ENCODE results near the gene ARHGAP27.
"Not testable (repeated sequence)": the region's sequence is repeated elsewhere in the genome, so short reads cannot be mapped to it uniquely, and the experiment has no call there.

Gene ARHGAP27

GRCh38 chr17:45451660-45452059, 19.0 kb upstream of the ARHGAP27 start:
- not testable (repeated sequence) for DNase-seq; H3K27me3 Mint-ChIP-seq (ENCODE audit: low read depth, poor library complexity); H3K36me3 Mint-ChIP-seq (ENCODE audit: low read depth); H3K27ac Mint-ChIP-seq; H3K4me3 Mint-ChIP-seq; H3K9me3 Mint-ChIP-seq; H3K4me1 Mint-ChIP-seq

DNA sequence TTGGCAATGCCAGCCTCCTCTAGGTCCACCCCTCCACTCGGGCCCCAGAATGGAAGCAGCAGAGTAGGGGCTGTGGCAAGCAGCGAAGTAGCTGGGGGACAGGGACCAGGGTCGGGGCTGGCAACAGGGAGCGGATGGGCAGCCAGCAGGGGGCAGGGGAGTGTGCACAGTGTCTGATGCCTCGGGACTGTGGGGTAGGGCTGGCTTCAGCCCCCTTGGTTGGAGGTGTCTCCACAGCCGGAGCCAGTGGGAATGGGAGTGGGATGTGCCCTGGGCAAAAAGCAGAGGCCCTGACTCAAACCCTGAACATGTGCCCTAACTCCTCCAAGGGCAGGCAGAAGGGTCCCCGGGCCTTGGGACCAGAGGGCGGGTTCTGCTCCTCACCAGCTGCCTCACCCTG, 18.5 kb upstream of the ARHGAP27 start:
- TF ChIP-seq CTCF (IDR thresholded peaks at IDR 0.05): no peak
- Mint-ChIP-seq H3K27me3 (ENCODE audit: low read depth, poor library complexity) (peaks cover 3% of the 10 kb centered on the region), H3K27ac (no peak overlapping the region), H3K9me3 (no peaks in the 10 kb centered on the region), H3K36me3 (ENCODE audit: low read depth) (peaks cover 4% of the 10 kb centered on the region), H3K4me1 (no peaks in the 10 kb centered on the region), H3K4me3 (no peak overlapping the region)
- no peak for DNase-seq

DNA sequence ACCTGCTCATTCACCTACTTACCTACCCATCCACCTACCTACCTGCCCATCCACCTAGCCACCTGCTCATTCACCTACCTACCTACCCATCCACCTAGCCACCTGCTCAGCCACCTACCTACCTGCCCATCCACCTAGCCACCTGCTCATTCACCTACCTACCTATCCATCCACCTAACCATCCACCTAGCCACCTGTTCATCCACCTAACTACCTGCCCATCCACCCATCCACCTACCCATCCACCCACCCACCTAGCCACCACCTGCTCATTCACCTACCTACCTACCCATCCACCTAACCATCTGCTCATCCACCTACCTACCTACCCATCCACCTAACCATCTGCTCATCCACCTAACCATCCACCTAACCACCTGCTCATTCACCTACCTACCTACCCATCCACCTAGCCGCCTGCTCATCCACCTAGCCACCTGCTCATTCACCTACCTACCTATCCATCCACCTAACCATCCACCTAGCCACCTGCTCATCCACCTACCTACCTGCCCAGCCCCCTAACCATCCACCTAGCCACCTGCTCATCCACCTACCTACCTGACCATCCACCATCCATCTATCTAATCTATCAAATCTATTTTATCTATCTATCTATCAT, 17.1 kb upstream of the ARHGAP27 start:
- H3K27me3 Mint-ChIP-seq (ENCODE audit: low read depth, poor library complexity); H3K27ac Mint-ChIP-seq; H3K4me1 Mint-ChIP-seq; H3K36me3 Mint-ChIP-seq (ENCODE audit: low read depth); H3K4me3 Mint-ChIP-seq; DNase-seq; H3K9me3 Mint-ChIP-seq: not testable (repeated sequence)

GRCh38 chr17:45449260-45449659, 16.6 kb upstream of the ARHGAP27 start:
- DNase-seq; H3K27ac Mint-ChIP-seq; H3K27me3 Mint-ChIP-seq (ENCODE audit: low read depth, poor library complexity); H3K9me3 Mint-ChIP-seq; H3K4me1 Mint-ChIP-seq; H3K36me3 Mint-ChIP-seq (ENCODE audit: low read depth); H3K4me3 Mint-ChIP-seq: not testable (repeated sequence)

DNA sequence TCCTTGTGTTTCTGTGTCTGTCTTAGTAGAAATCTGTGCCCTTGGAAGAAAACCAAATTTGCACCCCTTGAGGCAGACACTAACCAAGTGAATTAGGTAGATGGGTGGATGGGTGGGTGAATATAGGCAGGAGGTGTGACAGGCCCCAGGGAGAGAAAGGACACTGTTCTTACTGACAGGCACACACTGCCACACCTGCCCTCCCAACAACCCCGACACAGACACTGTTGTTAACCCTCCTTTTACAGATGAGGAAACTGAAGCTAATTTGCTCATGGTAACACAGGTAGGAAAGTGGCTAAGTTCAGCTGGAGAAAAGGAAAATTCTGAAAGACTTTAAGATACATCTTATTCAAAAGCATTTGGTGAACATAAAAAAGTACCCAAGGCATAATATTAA, 15.8 kb upstream of the ARHGAP27 start:
- not testable (repeated sequence) for H3K9me3 Mint-ChIP-seq; H3K36me3 Mint-ChIP-seq (ENCODE audit: low read depth); H3K27me3 Mint-ChIP-seq (ENCODE audit: low read depth, poor library complexity); H3K4me1 Mint-ChIP-seq; H3K27ac Mint-ChIP-seq; H3K4me3 Mint-ChIP-seq; DNase-seq

DNA sequence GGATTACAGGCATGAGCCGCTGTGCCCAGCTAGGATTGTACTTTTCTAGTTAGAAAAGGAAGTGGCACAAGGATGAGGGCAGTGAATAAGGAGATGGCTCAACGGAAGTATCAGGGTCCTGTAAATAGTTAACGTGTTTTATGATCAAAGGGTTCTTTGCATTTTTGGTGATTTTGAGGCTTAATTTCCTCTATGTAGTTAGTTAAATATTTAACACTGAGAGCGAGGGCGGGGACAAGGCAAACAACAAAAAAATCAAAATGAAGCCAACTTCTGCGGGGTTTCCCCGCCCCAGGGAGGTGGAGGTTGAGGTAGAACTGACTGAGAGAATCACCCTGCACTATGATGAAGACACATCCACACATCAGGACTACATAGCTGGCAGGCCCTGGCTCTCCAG, 15.4 kb upstream of the ARHGAP27 start:
- not testable (repeated sequence) for H3K4me3 Mint-ChIP-seq; DNase-seq; H3K4me1 Mint-ChIP-seq; H3K9me3 Mint-ChIP-seq; H3K27me3 Mint-ChIP-seq (ENCODE audit: low read depth, poor library complexity); H3K27ac Mint-ChIP-seq; H3K36me3 Mint-ChIP-seq (ENCODE audit: low read depth)

DNA sequence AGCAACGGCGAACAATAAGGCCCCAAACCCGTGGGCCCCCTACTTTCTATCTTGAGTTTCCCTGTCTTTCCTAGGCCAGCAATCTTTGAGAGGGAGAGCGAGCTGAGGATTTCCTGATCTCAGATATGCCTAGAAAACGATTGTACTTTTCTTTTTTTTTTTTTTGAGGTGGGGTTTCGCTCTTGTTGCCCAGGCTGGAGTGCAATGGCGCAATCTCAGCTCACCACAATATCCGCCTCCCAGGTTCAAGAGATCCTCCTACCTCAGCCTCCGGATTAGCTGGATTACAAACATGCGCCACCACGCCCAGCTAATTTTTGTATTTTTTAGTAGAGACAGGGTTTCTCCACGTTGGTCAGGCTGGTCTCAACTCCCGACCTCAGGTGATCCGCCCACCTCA, 15.0 kb upstream of the ARHGAP27 start:
- DNase-seq; H3K4me1 Mint-ChIP-seq; H3K9me3 Mint-ChIP-seq; H3K27me3 Mint-ChIP-seq (ENCODE audit: low read depth, poor library complexity); H3K36me3 Mint-ChIP-seq (ENCODE audit: low read depth); H3K27ac Mint-ChIP-seq; H3K4me3 Mint-ChIP-seq: not testable (repeated sequence)

DNA sequence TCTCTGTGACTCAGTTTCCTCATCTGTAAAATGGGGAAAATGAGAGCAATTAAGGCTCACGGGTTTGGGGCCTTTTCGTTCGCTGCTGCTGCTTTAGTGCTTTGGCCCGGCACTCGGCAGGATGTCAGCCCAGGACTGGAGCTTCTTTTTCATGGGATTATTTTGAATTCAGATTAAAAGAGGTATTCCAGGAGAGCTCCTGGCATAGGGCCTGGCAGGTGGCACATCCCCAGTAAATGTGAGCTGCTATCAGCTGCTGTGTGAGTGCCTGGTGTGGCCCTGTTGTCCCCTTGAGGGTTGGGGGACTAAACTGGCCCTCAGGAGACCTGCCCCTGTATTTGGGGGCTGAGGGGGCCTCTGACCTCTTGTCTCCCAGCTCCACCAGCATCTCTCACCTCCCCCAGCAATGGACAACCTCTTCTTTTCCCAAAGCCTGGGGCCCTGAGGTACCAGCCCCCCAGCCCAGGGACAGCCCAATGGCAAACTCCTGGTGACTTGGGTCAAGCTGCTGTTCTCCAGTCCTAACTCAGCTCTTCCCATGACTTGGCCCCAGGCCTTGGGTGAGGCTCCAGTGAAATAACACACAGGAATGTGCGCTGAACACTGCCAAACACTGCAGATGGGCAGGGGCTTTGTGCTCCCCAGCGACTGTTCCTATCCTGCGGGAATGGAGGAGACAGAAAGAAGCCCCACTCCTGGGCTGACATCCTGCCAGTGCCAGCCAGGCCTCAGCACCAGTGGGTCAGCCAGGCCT, 14.4 kb upstream of the ARHGAP27 start:
- not testable (repeated sequence) for H3K9me3 Mint-ChIP-seq; H3K27me3 Mint-ChIP-seq (ENCODE audit: low read depth, poor library complexity); H3K4me3 Mint-ChIP-seq; H3K27ac Mint-ChIP-seq; H3K36me3 Mint-ChIP-seq (ENCODE audit: low read depth); H3K4me1 Mint-ChIP-seq; DNase-seq

DNA sequence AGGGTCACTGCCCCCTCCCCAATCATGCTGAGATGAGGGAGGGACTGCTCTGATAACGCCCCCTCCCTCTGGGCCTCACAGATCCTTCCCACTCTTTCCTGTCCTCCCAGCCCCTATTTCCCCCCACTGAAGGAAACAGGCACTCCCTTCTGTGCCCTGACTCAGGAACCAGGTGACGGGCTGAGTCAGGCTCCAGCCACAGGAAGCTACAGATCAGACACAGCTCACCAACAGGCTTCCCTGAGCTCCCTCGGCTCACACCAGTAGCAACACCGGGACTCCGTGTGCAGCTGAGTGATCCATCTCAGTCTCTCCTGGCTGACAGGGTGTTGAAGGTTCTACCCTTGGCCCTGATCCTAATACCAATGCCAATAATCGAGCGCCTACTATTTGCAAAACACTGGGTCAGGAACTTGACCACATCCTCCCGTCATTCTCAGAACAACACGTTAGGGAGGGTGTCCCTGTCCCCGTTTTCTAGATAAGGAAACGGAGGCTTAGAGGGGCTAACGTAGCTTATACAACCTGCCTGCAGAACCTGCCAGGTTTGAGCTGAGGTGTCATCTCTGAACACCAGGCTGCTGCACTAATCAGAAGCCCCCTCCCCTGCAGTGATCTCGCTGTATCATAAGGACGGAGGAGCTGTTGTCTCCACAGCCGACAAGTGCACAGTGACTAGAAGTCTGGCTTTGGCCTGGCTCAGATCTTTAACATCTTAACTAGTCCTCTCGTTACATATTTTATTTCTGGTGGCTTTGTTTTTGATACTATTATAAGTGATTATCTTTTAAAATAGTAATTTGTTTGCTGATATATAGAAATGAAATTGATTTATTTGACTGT, 13.5 kb upstream of the ARHGAP27 start:
- H3K27ac Mint-ChIP-seq; H3K4me3 Mint-ChIP-seq; H3K9me3 Mint-ChIP-seq; DNase-seq; H3K27me3 Mint-ChIP-seq (ENCODE audit: low read depth, poor library complexity); H3K36me3 Mint-ChIP-seq (ENCODE audit: low read depth): not testable (repeated sequence)
- H3K4me1 Mint-ChIP-seq: peaks cover 15% of the 10 kb centered on the region

- not testable (repeated sequence) for H3K36me3 Mint-ChIP-seq (ENCODE audit: low read depth); H3K9me3 Mint-ChIP-seq; H3K27ac Mint-ChIP-seq; H3K27me3 Mint-ChIP-seq (ENCODE audit: low read depth, poor library complexity); DNase-seq; H3K4me3 Mint-ChIP-seq
- H3K4me1 Mint-ChIP-seq: peaks cover 25% of the 10 kb centered on the region
These were observed 12.5 kb upstream of the ARHGAP27 start for GRCh38 chr17:45444856-45445820.

GRCh38 chr17:45444301-45444700, 11.6 kb upstream of the ARHGAP27 start:
- not testable (repeated sequence) for H3K9me3 Mint-ChIP-seq; H3K27me3 Mint-ChIP-seq (ENCODE audit: low read depth, poor library complexity); DNase-seq; H3K4me3 Mint-ChIP-seq; H3K27ac Mint-ChIP-seq; H3K36me3 Mint-ChIP-seq (ENCODE audit: low read depth)
- H3K4me1 Mint-ChIP-seq: peaks cover 32% of the 10 kb centered on the region

- H3K36me3 Mint-ChIP-seq (ENCODE audit: low read depth); H3K4me3 Mint-ChIP-seq; H3K27me3 Mint-ChIP-seq (ENCODE audit: low read depth, poor library complexity); DNase-seq; H3K27ac Mint-ChIP-seq; H3K9me3 Mint-ChIP-seq: not testable (repeated sequence)
- H3K4me1 Mint-ChIP-seq: peaks cover 35% of the 10 kb centered on the region
These were observed 10.9 kb upstream of the ARHGAP27 start for GRCh38 chr17:45443371-45444260.
